HepG2 (cell line): ENCODE measurements around the gene FDPS.

Source experiments
- CHD2 ChIP-seq: IDR thresholded peaks from 2 replicates; pipeline ENCODE4 v1.6.1; 2011; ENCODE audit warnings: low read depth, low read length, improper control_type of control experiment
- CSRNP2 ChIP-seq: sonication (generic); formaldehyde crosslinking; conservative IDR thresholded peaks from 2 replicates; pipeline ENCODE4 v1.8.0; 2022; ENCODE audit warnings: low read depth, missing genetic modification reagents
- DNMT3B ChIP-seq: conservative IDR thresholded peaks from 2 replicates; pipeline ENCODE4 v1.6.1; 2016; ENCODE audit warnings: missing biosample characterization, control low read depth
- TF ChIP-seq, protein P1 (sequence below): sonication (generic); formaldehyde crosslinking; IDR thresholded peaks from 2 replicates; pipeline ENCODE4 v1.8.1; 2023; ENCODE audit warnings: missing genetic modification reagents, mild to moderate bottlenecking, borderline replicate concordance

DNA sequence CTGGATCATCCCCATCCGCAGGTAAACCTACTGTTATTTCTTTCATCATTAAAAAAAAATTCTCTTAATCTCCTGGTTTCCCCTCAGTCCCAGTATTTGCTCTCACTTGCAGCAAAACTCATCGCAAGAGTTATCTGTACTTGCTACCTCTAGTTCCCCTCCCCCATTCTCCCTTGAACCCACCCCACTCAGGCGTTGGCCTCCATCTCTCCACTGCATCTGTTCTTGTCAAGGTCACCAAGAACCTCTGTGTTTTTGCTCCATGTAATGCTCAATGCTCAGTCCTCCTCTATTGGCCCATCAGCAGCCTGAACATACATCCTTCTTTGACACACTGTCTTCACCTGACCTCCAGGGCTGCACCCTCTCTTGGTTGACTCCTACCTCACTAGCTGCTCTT, 12.0 kb upstream of the FDPS start:
- no peak for TF ChIP-seq CHD2
- TF ChIP-seq, protein P1, sequence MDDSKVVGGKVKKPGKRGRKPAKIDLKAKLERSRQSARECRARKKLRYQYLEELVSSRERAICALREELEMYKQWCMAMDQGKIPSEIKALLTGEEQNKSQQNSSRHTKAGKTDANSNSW (CRISPR knock-in tag), result no peak
- no peak for TF ChIP-seq CSRNP2 (CRISPR knock-in tag)
- TF ChIP-seq DNMT3B (CRISPR knock-in tag), result no peak
